ENCODE measurements around the gene TTLL6. TPM values are rescaled to one million over a fixed set of nuclear protein-coding genes. Genes with fewer than 3 reads are reported as not detected.

Gene TTLL6
- total RNA-seq, 1 experiment from 2014 or later = 0.29 TPM

DNA sequence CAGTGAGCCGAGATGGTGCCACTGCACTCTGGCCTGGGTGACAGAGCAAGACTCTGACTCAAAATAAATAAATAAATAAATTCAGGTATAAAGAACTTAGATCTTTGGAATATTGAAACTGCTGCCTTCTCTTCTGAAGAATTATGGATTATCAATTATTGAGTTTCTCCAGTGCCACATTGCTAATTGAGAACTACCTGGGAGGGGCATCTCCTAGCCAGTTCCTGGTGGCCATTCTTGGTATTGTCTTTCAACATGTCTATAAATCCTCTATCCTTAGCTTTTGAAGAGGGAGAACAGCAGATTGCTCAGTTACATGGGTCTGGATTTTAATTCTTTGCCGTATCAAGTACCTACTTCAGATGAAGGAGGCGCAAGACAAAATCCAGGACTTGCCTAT lies 43.0 kb upstream of the TTLL6 start:
- BruUV-seq (replicated peaks) = no TSS peak

DNA sequence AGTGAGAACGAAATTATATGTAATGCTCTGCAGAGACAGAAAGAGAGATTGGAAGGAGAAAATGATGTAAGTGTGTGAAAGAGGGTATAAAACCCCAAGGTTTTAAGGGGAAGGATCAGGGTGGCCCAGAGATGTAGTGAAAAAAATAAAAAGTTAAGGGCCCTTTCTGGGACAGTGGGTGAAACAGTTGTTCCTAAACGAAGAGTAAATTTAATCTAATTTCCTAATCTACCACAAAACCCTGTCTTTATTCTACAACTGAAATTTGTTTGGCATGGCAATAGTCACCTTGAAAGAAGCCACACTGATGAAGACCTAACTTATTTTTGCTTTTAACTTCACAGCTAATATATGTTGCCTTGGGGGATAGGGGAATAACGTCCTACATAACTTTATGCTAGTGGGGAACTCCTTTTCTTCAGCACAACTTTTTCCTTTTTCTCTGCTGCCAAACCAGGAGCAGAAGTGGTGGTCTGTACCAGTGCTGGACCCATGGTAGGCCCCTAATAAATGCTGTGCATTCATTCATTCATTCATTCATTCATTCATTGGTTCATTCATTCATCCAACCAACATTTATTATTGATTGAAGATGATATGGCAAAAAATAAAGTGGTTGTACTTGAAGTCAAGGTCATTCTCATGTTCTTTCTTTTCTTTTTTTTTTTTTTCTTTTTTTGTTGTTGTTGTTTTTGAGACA lies 39.2 kb upstream of the TTLL6 start:
- Histone ChIP-seq H3K9ac (ENCODE audit: low read length) (no peak overlapping the region), H3K79me2 (ENCODE audit: low read length) (no peaks in the 10 kb centered on the region), H3K27ac (ENCODE audit: low read length) (no peak overlapping the region), H3K9me3 (ENCODE audit: low read length) (no peaks in the 10 kb centered on the region), H3K27me3 (ENCODE audit: low read length) (no peaks in the 10 kb centered on the region), H3K9me2 (replicated peaks; ENCODE audit: low read length) (no peaks in the 10 kb centered on the region), H2AFZ (ENCODE audit: low read length) (no peak overlapping the region), H3F3A (ENCODE audit: low read length, unreplicated experiment) (no peaks in the 10 kb centered on the region), H3K4me2 (ENCODE audit: low read length) (no peak overlapping the region), H3K4me1 (ENCODE audit: insufficient read depth, low read length) (no peaks in the 10 kb centered on the region), H3K4me3 (ENCODE audit: low read length) (no peak overlapping the region), H3K36me3 (ENCODE audit: low read depth, low read length) (peaks cover 37% of the 10 kb centered on the region), H4K20me1 (ENCODE audit: low read length) (no peaks in the 10 kb centered on the region)
- no peak for ATAC-seq
- ChIA-PET CTCF (interaction anchor here (0.7 kb wide), 1 partner anchor 22 kb away, joined by 3 read pairs; no protein-coding TSS in a partner anchor), POLR2A (ENCODE audit: unreplicated experiment) (interaction anchor here (0.6 kb wide), 1 partner anchor 43 kb away, joined by 13 read pairs; no protein-coding TSS in a partner anchor)
- no TSS peak for BruUV-seq (replicated peaks)
- no peak for DNase-seq
- intact Hi-C loops (cut with micrococcal nuclease) = no loop called here
- TF ChIP-seq EZH2phosphoT487 (IDR thresholded peaks at IDR 0.05; ENCODE audit: borderline replicate concordance, low read length) (no peak), EZH2 (IDR thresholded peaks at IDR 0.05; ENCODE audit: low read length, unreplicated experiment) (no peak)
- TF ChIP-seq, protein P1, sequence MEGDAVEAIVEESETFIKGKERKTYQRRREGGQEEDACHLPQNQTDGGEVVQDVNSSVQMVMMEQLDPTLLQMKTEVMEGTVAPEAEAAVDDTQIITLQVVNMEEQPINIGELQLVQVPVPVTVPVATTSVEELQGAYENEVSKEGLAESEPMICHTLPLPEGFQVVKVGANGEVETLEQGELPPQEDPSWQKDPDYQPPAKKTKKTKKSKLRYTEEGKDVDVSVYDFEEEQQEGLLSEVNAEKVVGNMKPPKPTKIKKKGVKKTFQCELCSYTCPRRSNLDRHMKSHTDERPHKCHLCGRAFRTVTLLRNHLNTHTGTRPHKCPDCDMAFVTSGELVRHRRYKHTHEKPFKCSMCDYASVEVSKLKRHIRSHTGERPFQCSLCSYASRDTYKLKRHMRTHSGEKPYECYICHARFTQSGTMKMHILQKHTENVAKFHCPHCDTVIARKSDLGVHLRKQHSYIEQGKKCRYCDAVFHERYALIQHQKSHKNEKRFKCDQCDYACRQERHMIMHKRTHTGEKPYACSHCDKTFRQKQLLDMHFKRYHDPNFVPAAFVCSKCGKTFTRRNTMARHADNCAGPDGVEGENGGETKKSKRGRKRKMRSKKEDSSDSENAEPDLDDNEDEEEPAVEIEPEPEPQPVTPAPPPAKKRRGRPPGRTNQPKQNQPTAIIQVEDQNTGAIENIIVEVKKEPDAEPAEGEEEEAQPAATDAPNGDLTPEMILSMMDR (conservative IDR thresholded peaks at IDR 0.05; ENCODE audit: low read depth, low read length) = no peak

More for the DNA sequence above, 43.0 kb upstream of the TTLL6 start:
- H3K4me2 ChIP-seq (ENCODE audit: low read length) = no peak overlapping the region
- DNase-seq (no peak), ATAC-seq (no peak)
- H3F3A ChIP-seq (ENCODE audit: low read length, unreplicated experiment) = no peaks in the 10 kb centered on the region
- H3K9me2 ChIP-seq (replicated peaks; ENCODE audit: low read length) = no peaks in the 10 kb centered on the region
- no peaks in the 10 kb centered on the region for H4K20me1 ChIP-seq (ENCODE audit: low read length)
- H3K9me3 ChIP-seq (ENCODE audit: low read length) = no peaks in the 10 kb centered on the region
- no peak overlapping the region for H2AFZ ChIP-seq (ENCODE audit: low read length)
- H3K79me2 ChIP-seq (ENCODE audit: low read length) = no peaks in the 10 kb centered on the region
- no peak overlapping the region for H3K27ac ChIP-seq (ENCODE audit: low read length)
- POLR2A ChIA-PET (ENCODE audit: unreplicated experiment) = interaction anchor here (0.7 kb wide), 1 partner anchor 43 kb away, joined by 5 read pairs; the partner anchor contains the start of gene TTLL6
- H3K36me3 ChIP-seq (ENCODE audit: low read depth, low read length) = peaks cover 29% of the 10 kb centered on the region
- no peak overlapping the region for H3K9ac ChIP-seq (ENCODE audit: low read length)
- CTCF ChIA-PET = no interaction called here
- intact Hi-C loops (cut with micrococcal nuclease) = no loop called here
- H3K27me3 ChIP-seq (ENCODE audit: low read length) = no peaks in the 10 kb centered on the region
- no peaks in the 10 kb centered on the region for H3K4me1 ChIP-seq (ENCODE audit: insufficient read depth, low read length)
- no peak for TF ChIP-seq EZH2phosphoT487 (IDR thresholded peaks at IDR 0.05; ENCODE audit: borderline replicate concordance, low read length)
- TF ChIP-seq EZH2 (IDR thresholded peaks at IDR 0.05; ENCODE audit: low read length, unreplicated experiment) = no peak
- TF ChIP-seq, protein P1 (conservative IDR thresholded peaks at IDR 0.05; ENCODE audit: low read depth, low read length) = peak; percentile 43; the same call in 1 of the 2 replicates
- no peak overlapping the region for H3K4me3 ChIP-seq (ENCODE audit: low read length)
